Neural cell (in vitro differentiated cells): ENCODE measurements around the gene XRCC3. TPM values are rescaled to one million over a fixed set of nuclear protein-coding genes. Genes with fewer than 3 reads are reported as not detected.

ENCODE experiments used
- H2AFZ ChIP-seq: fragments of 200-600, 300-800 bp; sonication (generic), shearing (Covaris generic); 2 replicates; pipeline ENCODE4 v1.6.0; 2014; ENCODE audit warnings: low read depth, mild to moderate bottlenecking, antibody characterized with exemption, low read length, moderate library complexity
- H3F3A ChIP-seq: fragments of 200-600 bp; shearing (Covaris generic); 2 replicates; pipeline ENCODE4 v1.6.1; 2016; ENCODE audit warnings: mild to moderate bottlenecking, moderate library complexity, mixed read lengths, antibody characterized with exemption, low read length; ENCODE audit not compliant: insufficient read depth, poor library complexity, severe bottlenecking
- H3K27ac ChIP-seq: fragments of 200-600, 300-800 bp; sonication (generic), shearing (Covaris generic); 2 replicates; pipeline ENCODE4 v1.5.1; 2014; ENCODE audit warnings: mild to moderate bottlenecking, low read length, moderate library complexity
- H3K27me3 ChIP-seq: fragments of 300-800, 200-600 bp; sonication (generic), shearing (Covaris generic); 2 replicates; pipeline ENCODE4 v1.6.0; 2014; ENCODE audit warnings: mild to moderate bottlenecking, low read depth, low read length, moderate library complexity; ENCODE audit not compliant: insufficient read depth
- H3K36me3 ChIP-seq: fragments of 300-800, 200-600 bp; sonication (generic), shearing (Covaris generic); 2 replicates; pipeline ENCODE4 v1.5.1; 2014; ENCODE audit warnings: mild to moderate bottlenecking, antibody characterized with exemption, low read length, moderate library complexity; ENCODE audit not compliant: insufficient read depth
- H3K4me2 ChIP-seq: fragments of 300-800, 200-600 bp; sonication (generic), shearing (Covaris generic); 2 replicates; pipeline ENCODE4 v1.6.0; 2014; ENCODE audit warnings: mild to moderate bottlenecking, low read length
- H3K4me3 ChIP-seq: fragments of 300-800, 200-600 bp; sonication (generic), shearing (Covaris generic); 2 replicates; pipeline ENCODE4 v1.5.1; 2014; ENCODE audit warnings: mild to moderate bottlenecking, low read length, moderate library complexity
- H3K79me2 ChIP-seq: fragments of 200-600 bp; shearing (Covaris generic); replicated peaks from 2 replicates; pipeline ENCODE4 v1.6.0; 2014; ENCODE audit warnings: mild to moderate bottlenecking, low read length, moderate library complexity; ENCODE audit not compliant: insufficient read depth
- H3K9ac ChIP-seq: fragments of 300-800, 200-600 bp; sonication (generic), shearing (Covaris generic); 2 replicates; pipeline ENCODE4 v1.6.1; 2016; ENCODE audit warnings: mild to moderate bottlenecking, low read length, mixed read lengths
- H3K9me2 ChIP-seq: fragments of 200-600 bp; shearing (Covaris generic); 2 replicates; pipeline ENCODE4 v1.6.1; 2016; ENCODE audit warnings: mild to moderate bottlenecking, low read length, mixed read lengths; ENCODE audit not compliant: insufficient read depth
- H3K9me3 ChIP-seq: fragments of 200-600, 300-800 bp; sonication (generic), shearing (Covaris generic); 2 replicates; pipeline ENCODE4 v1.6.1; 2016; ENCODE audit warnings: mild to moderate bottlenecking, mixed run types, low read length, moderate library complexity, mixed read lengths
- H4K20me1 ChIP-seq: fragments of 200-600 bp; shearing (Covaris generic); 2 replicates; pipeline ENCODE4 v1.6.1; 2016; ENCODE audit warnings: mild to moderate bottlenecking, mixed run types; ENCODE audit not compliant: insufficient read depth
- CTCF ChIP-seq: fragments of 450-650 bp; IDR thresholded peaks from 2 replicates; pipeline ENCODE4 v1.5.1; 2014; ENCODE audit warnings: antibody characterized with exemption, mild to moderate bottlenecking, moderate library complexity; ENCODE audit not compliant: poor library complexity, severe bottlenecking
- EP300 ChIP-seq: fragments of 450-650 bp; conservative IDR thresholded peaks from 2 replicates; pipeline ENCODE4 v1.6.1; 2014; ENCODE audit warnings: antibody characterized with exemption, mild to moderate bottlenecking, moderate library complexity; ENCODE audit not compliant: poor library complexity, severe bottlenecking
- EZH2 ChIP-seq: fragments of 200-600, 300-800 bp; shearing (Covaris generic), sonication (generic); IDR thresholded peaks from 2 replicates; pipeline ENCODE4 v1.6.1; 2014; ENCODE audit warnings: antibody characterized with exemption, low read length, borderline replicate concordance, mild to moderate bottlenecking; ENCODE audit not compliant: insufficient read depth, poor library complexity, severe bottlenecking
- MXI1 ChIP-seq: fragments of 450-650 bp; conservative IDR thresholded peaks from 2 replicates; pipeline ENCODE4 v1.6.1; 2014; ENCODE audit warnings: antibody characterized with exemption, mild to moderate bottlenecking; ENCODE audit not compliant: poor library complexity, severe bottlenecking
- POLR2AphosphoS5 ChIP-seq: IDR thresholded peaks from 2 replicates; pipeline ENCODE4 v1.6.1; 2012
- RAD21 ChIP-seq: fragments of 450-650 bp; conservative IDR thresholded peaks from 2 replicates; pipeline ENCODE4 v1.6.1; 2014; ENCODE audit warnings: antibody characterized with exemption, mild to moderate bottlenecking, moderate library complexity
- REST ChIP-seq: IDR thresholded peaks from 2 replicates; pipeline ENCODE4 v1.6.1; 2012; ENCODE audit warnings: borderline replicate concordance
- SMC3 ChIP-seq: fragments of 450-650 bp; conservative IDR thresholded peaks from 2 replicates; pipeline ENCODE4 v1.6.1; 2014; ENCODE audit warnings: antibody characterized with exemption, mild to moderate bottlenecking, moderate library complexity; ENCODE audit not compliant: poor library complexity
- TAF1 ChIP-seq: IDR thresholded peaks from 2 replicates; pipeline ENCODE4 v1.6.1; 2012; ENCODE audit warnings: low read depth
- polyA plus RNA-seq: library from polyadenylated mRNA; depleted of rRNA; stranded (reverse); fragments of >200 nt; gene quantifications from 2 replicates; pipeline ENCODE4 v1.2.3, GENCODE V29; 2014

Gene XRCC3
- polyA plus RNA-seq, 1 donor from 2014 or later = 14.6 TPM

- H3K27me3 ChIP-seq = no peaks in the 10 kb centered on the region
- peaks cover 7% of the 10 kb centered on the region for H3K36me3 ChIP-seq
- no peak overlapping the region for H3K4me2 ChIP-seq
- H3K79me2 ChIP-seq = no peaks in the 10 kb centered on the region
- no peaks in the 10 kb centered on the region for H3F3A ChIP-seq
- no peak overlapping the region for H2AFZ ChIP-seq
- H3K9me3 ChIP-seq = no peaks in the 10 kb centered on the region
- H3K9me2 ChIP-seq = no peaks in the 10 kb centered on the region
- no peak overlapping the region for H3K9ac ChIP-seq
- H4K20me1 ChIP-seq = peaks cover 4% of the 10 kb centered on the region
- H3K27ac ChIP-seq = no peak overlapping the region
- TF ChIP-seq SMC3 (no peak), RAD21 (no peak), POLR2AphosphoS5 (no peak), EP300 (no peak), CTCF (no peak), MXI1 (no peak), TAF1 (no peak), EZH2 (no peak), REST (no peak)
- H3K4me3 ChIP-seq = no peak overlapping the region
These were observed 29.7 kb downstream of the XRCC3 start for GRCh38 chr14:103685276-103686211.

- Histone ChIP-seq H3K36me3 (peaks cover 7% of the 10 kb centered on the region), H3K79me2 (no peaks in the 10 kb centered on the region), H3K9ac (no peak overlapping the region), H3K9me3 (no peaks in the 10 kb centered on the region), H3K27ac (no peak overlapping the region), H3K27me3 (no peaks in the 10 kb centered on the region), H2AFZ (no peak overlapping the region), H3K4me2 (no peak overlapping the region), H4K20me1 (peaks cover 4% of the 10 kb centered on the region), H3K9me2 (no peaks in the 10 kb centered on the region), H3F3A (no peaks in the 10 kb centered on the region), H3K4me3 (no peak overlapping the region)
- TF ChIP-seq SMC3 (no peak), RAD21 (no peak), EP300 (no peak), EZH2 (no peak), TAF1 (no peak), REST (no peak), MXI1 (no peak), POLR2AphosphoS5 (no peak), CTCF (no peak)
These were observed 30.4 kb downstream of the XRCC3 start for GRCh38 chr14:103684871-103685270.
